Ovary (tissue), 3 donors: ENCODE data around the gene CAMTA1.

Experiments
- CTCF ChIP-seq, 3 donors: fragments of 450-650 bp in 2 of 3; fragments of 200-600 bp in 1 of 3; IDR thresholded peaks; one replicate each; pipeline versions ENCODE4 v1.5.1 to v1.8.0; 2016 to 2022; ENCODE audit warnings: antibody characterized with exemption in 3 of 3, mild to moderate bottlenecking in 1 of 3
- POLR2A ChIP-seq: fragments of 450-650 bp; IDR thresholded peaks from one replicate; pipeline ENCODE4 v1.6.1; 2017; ENCODE audit warnings: antibody characterized with exemption, mild to moderate bottlenecking, moderate library complexity
- donor health status: DM: no; HTN: no; CAD: no.

- no peak for TF ChIP-seq POLR2A
- no peak for TF ChIP-seq CTCF (IDR thresholded peaks at IDR 0.05)
Observed at GRCh38 chr1:6948416-6948815, 163.2 kb downstream of the CAMTA1 start.
